ENCODE results near the gene STK32A.

The STK32A gene

GRCh38 chr5:147427521-147428401 lies 192.9 kb downstream of the STK32A start:
- no peak for TF ChIP-seq CTCF (conservative IDR thresholded peaks at IDR 0.05)
- no peak overlapping the region for H3K27ac ChIP-seq

- TF ChIP-seq CTCF (conservative IDR thresholded peaks at IDR 0.05), result no peak
- no peak overlapping the region for H3K27ac ChIP-seq
These were observed 195.8 kb downstream of the STK32A start for GRCh38 chr5:147430628-147431027.

GRCh38 chr5:147431586-147431985 lies 196.8 kb downstream of the STK32A start:
- H3K27ac ChIP-seq, result peak overlapping the region; percentile 70
- TF ChIP-seq CTCF (conservative IDR thresholded peaks at IDR 0.05), result no peak

GRCh38 chr5:147432323-147432722 lies 197.5 kb downstream of the STK32A start:
- TF ChIP-seq CTCF (conservative IDR thresholded peaks at IDR 0.05), result no peak
- peak overlapping the region; percentile 70 for H3K27ac ChIP-seq

- H3K27ac ChIP-seq, result peak overlapping the region; percentile 70
- TF ChIP-seq CTCF (conservative IDR thresholded peaks at IDR 0.05), result no peak
These were observed 199.2 kb downstream of the STK32A start for GRCh38 chr5:147434049-147434448.

- TF ChIP-seq CTCF (conservative IDR thresholded peaks at IDR 0.05), result no peak
- H3K27ac ChIP-seq, result no peak overlapping the region
These were observed 201.8 kb downstream of the STK32A start for GRCh38 chr5:147436596-147436995.

GRCh38 chr5:147437161-147437596 lies 202.4 kb downstream of the STK32A start:
- H3K27ac ChIP-seq, result no peak overlapping the region
- TF ChIP-seq CTCF (conservative IDR thresholded peaks at IDR 0.05), result no peak
